Measurements from ENCODE around the gene STAU1.
"Not testable (repeated sequence)": the region's sequence is repeated elsewhere in the genome, so short reads cannot be mapped to it uniquely, and the experiment has no call there.

Gene STAU1

GRCh38 chr20:49122920-49123319 is 65.2 kb downstream of the STAU1 start:
- no peak for DNase-seq (ENCODE audit: low read depth in 2 of 2)

DNA sequence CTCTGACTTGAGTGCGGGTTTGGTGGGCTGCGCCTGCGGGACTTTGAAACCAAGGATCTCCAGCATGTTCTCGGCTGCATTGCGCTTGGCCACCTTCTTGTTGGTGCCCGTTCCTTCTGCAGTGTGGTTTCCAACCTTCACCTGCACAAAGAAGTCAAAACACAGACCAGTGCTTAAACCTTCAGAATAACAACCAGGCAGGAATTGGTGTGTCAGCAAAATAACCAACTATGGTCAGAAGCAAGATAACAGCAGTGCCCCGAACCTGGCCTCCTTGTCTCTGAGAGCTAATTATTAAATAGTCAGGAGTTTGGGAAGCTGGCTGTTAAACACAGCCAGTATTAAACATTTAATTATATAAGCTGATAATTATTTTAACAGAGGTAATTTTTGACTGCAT is 68.1 kb downstream of the STAU1 start:
- no peak for DNase-seq (ENCODE audit: low read depth in 2 of 2)

GRCh38 chr20:49118307-49118706 is 69.8 kb downstream of the STAU1 start:
- no peak for DNase-seq (ENCODE audit: low read depth in 2 of 2)

GRCh38 chr20:49115564-49115963 is 72.6 kb downstream of the STAU1 start:
- no peak for DNase-seq (ENCODE audit: low read depth in 2 of 2)

- no peak for DNase-seq (ENCODE audit: low read depth in 2 of 2)
Observed at GRCh38 chr20:49112596-49113274, 75.4 kb downstream of the STAU1 start.

- DNase-seq (ENCODE audit: low read depth in 2 of 2) = no peak
Observed at GRCh38 chr20:49110767-49111694, 77.1 kb downstream of the STAU1 start.

DNA sequence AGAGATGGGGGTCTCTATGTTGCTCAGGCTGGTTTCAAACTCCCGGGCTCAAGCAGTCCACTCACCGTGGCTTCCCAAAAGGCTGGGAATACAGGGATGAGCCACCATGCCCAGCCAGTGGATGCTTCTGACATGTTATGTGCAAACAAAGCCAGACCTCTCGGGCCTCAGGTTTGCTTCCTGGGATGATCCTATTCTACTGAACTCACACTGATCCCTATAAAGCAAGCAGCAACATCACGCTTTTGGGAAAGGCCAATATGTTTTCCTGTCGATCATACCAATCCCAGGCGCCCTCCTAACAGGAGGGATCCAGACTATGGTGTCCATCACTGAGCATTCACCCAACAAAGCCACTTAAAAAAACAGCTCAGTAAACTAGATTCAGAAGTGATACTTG is 81.8 kb downstream of the STAU1 start:
- no peak for DNase-seq (ENCODE audit: low read depth in 2 of 2)

GRCh38 chr20:49104979-49105547 is 83.1 kb downstream of the STAU1 start:
- DNase-seq (ENCODE audit: low read depth in 2 of 2) = not testable (repeated sequence)

DNA sequence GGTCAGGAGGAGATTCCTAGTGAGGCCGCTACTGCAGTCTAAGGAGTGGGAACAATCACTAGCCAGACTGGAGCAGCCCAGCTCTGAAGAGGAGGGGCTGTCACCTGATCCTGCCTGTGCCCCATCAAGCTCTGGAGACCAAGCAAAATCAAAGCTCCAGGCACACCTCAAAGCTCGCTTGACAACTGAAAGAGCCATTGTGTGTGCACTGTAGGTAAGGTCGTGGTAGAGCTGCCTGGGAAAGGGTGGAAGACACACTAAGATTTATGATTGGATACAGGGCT is 83.8 kb downstream of the STAU1 start:
- no peak for DNase-seq (ENCODE audit: low read depth in 2 of 2)

DNA sequence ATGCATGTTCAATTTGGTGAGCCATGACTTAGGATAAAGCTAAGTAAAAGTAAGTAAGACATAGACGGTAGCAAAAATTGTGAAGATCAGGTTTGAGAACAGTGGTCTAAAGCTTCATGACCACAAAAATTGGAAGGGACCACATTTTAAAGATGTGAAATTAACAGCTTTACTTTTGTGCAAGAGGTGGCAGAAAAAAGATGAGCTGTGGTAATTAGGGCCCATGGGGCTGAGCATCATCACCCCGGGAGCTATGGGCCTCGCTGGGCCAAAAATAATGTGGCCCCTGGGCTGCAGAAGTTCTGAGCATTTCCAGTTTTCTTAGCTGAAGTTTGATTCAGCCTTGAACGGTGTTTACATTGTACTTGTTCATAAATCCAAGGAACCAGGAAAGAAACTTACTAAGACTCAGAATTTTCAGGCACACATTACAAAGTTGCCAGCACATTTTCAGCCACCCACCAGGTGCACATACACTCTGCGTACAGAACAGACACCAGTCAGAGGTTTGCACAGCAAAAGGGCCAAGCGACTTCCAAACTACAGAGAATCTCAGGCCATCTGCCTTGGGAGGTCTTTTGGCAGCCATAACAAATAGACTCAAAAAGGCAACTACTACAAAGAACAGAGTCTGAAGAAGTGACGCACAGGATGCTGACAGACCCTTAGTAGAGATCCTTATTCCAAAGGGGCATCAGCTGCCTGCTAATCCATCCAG is 84.3 kb downstream of the STAU1 start:
- DNase-seq (ENCODE audit: low read depth in 2 of 2) = no peak

DNA sequence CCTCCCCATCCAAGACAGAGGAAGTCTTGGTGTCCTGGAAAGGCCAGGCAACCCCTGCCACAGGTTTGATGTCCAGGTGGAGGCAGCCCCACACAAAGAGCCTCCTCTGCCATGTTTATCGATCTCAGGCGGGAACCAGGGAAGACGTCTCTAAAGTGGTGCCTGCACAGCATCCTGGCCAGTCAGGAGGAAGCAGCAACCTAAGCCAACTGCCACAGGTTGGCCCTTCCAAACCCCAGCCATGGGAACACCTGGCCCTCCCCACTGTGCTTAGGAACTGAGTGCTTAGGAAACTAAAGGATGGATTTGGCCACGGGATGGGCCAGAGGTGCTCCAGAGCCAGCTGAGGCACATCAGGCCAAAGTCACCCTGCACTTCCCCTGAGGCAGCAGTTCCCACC is 85.1 kb downstream of the STAU1 start:
- no peak for DNase-seq (ENCODE audit: low read depth in 2 of 2)

GRCh38 chr20:49100972-49101371 is 87.2 kb downstream of the STAU1 start:
- DNase-seq (ENCODE audit: low read depth in 2 of 2) = no peak

DNA sequence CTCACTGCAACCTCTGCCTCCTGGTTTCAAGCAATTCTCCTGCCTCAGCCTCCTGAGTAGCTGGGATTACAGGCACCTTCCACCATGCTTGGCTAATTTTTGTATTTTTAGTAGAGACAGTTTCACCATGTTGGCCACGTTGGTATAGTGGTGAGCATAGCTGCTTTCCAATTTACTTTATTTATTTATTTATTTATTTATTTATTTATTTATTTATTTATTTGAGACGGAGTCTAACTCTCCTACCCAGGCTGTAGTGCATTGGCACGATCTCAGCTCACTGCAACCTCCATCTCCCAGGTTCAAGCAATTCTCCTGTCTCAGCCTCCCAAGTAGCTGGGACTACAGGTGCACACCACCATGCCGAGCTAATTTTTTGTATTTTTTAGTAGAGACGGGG is 87.8 kb downstream of the STAU1 start:
- not testable (repeated sequence) for DNase-seq (ENCODE audit: low read depth in 2 of 2)

- no peak for DNase-seq (ENCODE audit: low read depth in 2 of 2)
Observed at GRCh38 chr20:49099011-49099410, 89.1 kb downstream of the STAU1 start.

DNA sequence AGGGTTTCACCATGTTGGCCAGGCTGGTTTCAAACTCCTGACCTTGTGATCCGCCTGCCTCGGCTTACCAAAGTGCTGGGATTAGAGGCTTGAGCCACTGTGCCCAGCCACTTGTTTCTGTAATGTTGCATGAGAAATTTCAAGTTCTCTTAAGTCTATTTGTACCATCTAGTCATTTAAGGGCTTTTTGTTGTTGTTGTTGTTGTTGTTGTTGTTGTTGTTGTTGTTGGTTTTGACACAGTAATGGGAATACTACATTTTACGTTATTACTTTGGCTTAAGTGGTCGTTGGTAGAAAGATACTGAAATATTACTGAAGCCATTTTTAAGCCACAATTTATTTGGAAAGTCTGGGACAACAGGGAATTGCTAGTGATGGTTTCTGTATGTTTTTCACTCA is 90.0 kb downstream of the STAU1 start:
- no peak for DNase-seq (ENCODE audit: low read depth in 2 of 2)

GRCh38 chr20:49097159-49097558 is 91.0 kb downstream of the STAU1 start:
- no peak for DNase-seq (ENCODE audit: low read depth in 2 of 2)

- DNase-seq (ENCODE audit: low read depth in 2 of 2) = no peak
Observed at GRCh38 chr20:49096203-49096730, 91.9 kb downstream of the STAU1 start.

GRCh38 chr20:49091762-49092161 is 96.4 kb downstream of the STAU1 start:
- DNase-seq (ENCODE audit: low read depth in 2 of 2) = no peak

DNA sequence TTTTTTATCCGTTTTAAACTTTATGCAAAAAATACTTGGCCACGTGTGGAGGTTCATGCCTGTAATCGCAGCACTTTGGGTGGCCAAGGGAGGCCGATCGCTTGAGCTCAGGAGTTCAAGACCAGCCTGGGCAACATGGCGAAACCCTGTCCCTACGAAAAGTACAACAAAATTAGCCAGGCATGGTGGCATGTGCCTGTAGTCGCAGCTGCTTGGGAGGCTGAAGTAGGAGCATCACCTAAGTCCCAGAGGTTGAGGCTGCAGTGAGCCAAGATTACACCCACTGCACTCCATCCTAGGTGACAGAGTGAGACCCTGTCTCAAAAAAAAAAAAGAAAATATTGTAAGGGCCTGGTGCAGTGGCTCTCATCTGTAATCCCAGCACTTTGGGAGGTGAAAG is 97.0 kb downstream of the STAU1 start:
- DNase-seq (ENCODE audit: low read depth in 2 of 2) = no peak

GRCh38 chr20:49082295-49082694 is 105.8 kb downstream of the STAU1 start:
- not testable (repeated sequence) for DNase-seq (ENCODE audit: low read depth in 2 of 2)

DNA sequence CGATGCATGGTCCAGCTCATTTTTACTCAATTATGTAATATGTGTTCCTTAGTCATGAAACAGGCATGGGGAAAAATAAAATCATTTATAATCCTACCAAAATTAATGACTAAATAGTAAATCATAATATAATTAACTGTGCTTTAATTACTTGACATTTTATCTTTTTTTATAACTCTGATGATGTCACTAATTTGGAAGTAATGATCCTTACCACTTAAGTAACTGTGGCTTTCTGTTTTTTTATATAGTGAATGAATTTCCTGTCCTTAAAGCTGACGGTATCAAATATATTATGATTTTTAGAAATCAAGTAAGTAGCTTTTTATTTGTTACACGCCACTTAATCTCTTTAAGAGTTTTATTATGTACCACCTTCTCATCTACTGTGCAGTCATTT is 109.8 kb downstream of the STAU1 start:
- no peak for DNase-seq (ENCODE audit: low read depth in 2 of 2)

GRCh38 chr20:49074521-49074920 is 113.6 kb downstream of the STAU1 start:
- DNase-seq (ENCODE audit: low read depth in 2 of 2) = no peak

Measured in activated CD4-positive, alpha-beta T cell treated with anti-CD3 and anti-CD28 coated beads for 24 hours (primary cell).